ENCODE measurements around the gene DEF6. TPM values are rescaled to one million over a fixed set of nuclear protein-coding genes. Genes with fewer than 3 reads are reported as not detected.

The DEF6 gene
- total RNA-seq, 2 experiments from 2014 or later = 213 to 216 TPM

GRCh38 chr6:35264550-35265274 lies 32.9 kb upstream of the DEF6 start:
- Mint-ChIP-seq H3K4me1 (peaks cover 35% of the 10 kb centered on the region), H3K27me3 (no peaks in the 10 kb centered on the region), H3K4me3 (no peak overlapping the region), H3K36me3 (peaks cover 4% of the 10 kb centered on the region), H3K27ac (no peak overlapping the region), H3K9me3 (no peaks in the 10 kb centered on the region)
- no peak for ATAC-seq (ENCODE audit: low read depth)
- POLR2A ChIA-PET = no interaction called here
- DNase-seq = no peak

- ATAC-seq (ENCODE audit: low read depth) = no peak
- Mint-ChIP-seq H3K4me3 (no peak overlapping the region), H3K27me3 (no peaks in the 10 kb centered on the region), H3K27ac (no peak overlapping the region), H3K9me3 (no peaks in the 10 kb centered on the region), H3K36me3 (peaks cover 4% of the 10 kb centered on the region), H3K4me1 (peaks cover 29% of the 10 kb centered on the region)
- DNase-seq = no peak
- POLR2A ChIA-PET = no interaction called here
Measured at GRCh38 chr6:35265523-35265922, 32.1 kb upstream of the DEF6 start.

GRCh38 chr6:35267446-35267845 lies 30.2 kb upstream of the DEF6 start:
- POLR2A ChIA-PET = interaction anchor here (1.2 kb wide), 1 partner anchor 8 kb away, joined by 5 read pairs; the partner anchor contains the start of gene ZNF76
- peaks cover 17% of the 10 kb centered on the region for H3K4me1 Mint-ChIP-seq
- no peak overlapping the region for H3K27ac Mint-ChIP-seq

GRCh38 chr6:35267897-35268296 lies 29.7 kb upstream of the DEF6 start:
- POLR2A ChIA-PET = interaction anchor here (1.2 kb wide), 1 partner anchor 8 kb away, joined by 5 read pairs; the partner anchor contains the start of gene ZNF76
- Mint-ChIP-seq H3K4me1 (peaks cover 14% of the 10 kb centered on the region), H3K27me3 (no peaks in the 10 kb centered on the region), H3K9me3 (no peaks in the 10 kb centered on the region), H3K36me3 (peaks cover 4% of the 10 kb centered on the region), H3K27ac (no peak overlapping the region), H3K4me3 (no peak overlapping the region)
- ATAC-seq (ENCODE audit: low read depth) (no peak), DNase-seq (no peak)

More at GRCh38 chr6:35267446-35267845, 30.2 kb upstream of the DEF6 start:
- ATAC-seq (ENCODE audit: low read depth) = no peak
- Mint-ChIP-seq H3K9me3 (no peaks in the 10 kb centered on the region), H3K27me3 (no peaks in the 10 kb centered on the region), H3K4me3 (no peak overlapping the region), H3K36me3 (peaks cover 4% of the 10 kb centered on the region)
- no peak for DNase-seq

- DNase-seq (no peak), ATAC-seq (ENCODE audit: low read depth) (no peak)
- Mint-ChIP-seq H3K9me3 (no peaks in the 10 kb centered on the region), H3K27me3 (no peaks in the 10 kb centered on the region), H3K36me3 (peaks cover 4% of the 10 kb centered on the region), H3K27ac (no peak overlapping the region), H3K4me3 (no peak overlapping the region), H3K4me1 (peaks cover 10% of the 10 kb centered on the region)
- POLR2A ChIA-PET = no interaction called here
Measured at GRCh38 chr6:35272005-35272404, 25.6 kb upstream of the DEF6 start.

GRCh38 chr6:35273822-35274559 lies 23.6 kb upstream of the DEF6 start:
- POLR2A ChIA-PET = no interaction called here
- Mint-ChIP-seq H3K4me3 (no peak overlapping the region), H3K4me1 (peaks cover 13% of the 10 kb centered on the region), H3K36me3 (peaks cover 4% of the 10 kb centered on the region), H3K9me3 (no peaks in the 10 kb centered on the region), H3K27ac (no peak overlapping the region), H3K27me3 (no peaks in the 10 kb centered on the region)
- ATAC-seq (ENCODE audit: low read depth) = no peak
- no peak for DNase-seq

- Mint-ChIP-seq H3K27me3 (no peaks in the 10 kb centered on the region), H3K9me3 (no peaks in the 10 kb centered on the region), H3K4me3 (no peak overlapping the region), H3K4me1 (peaks cover 11% of the 10 kb centered on the region), H3K27ac (no peak overlapping the region), H3K36me3 (peaks cover 4% of the 10 kb centered on the region)
- ATAC-seq (ENCODE audit: low read depth) (no peak), DNase-seq (no peak)
- POLR2A ChIA-PET = no interaction called here
Measured at GRCh38 chr6:35275744-35276260, 21.8 kb upstream of the DEF6 start.

- no peak for ATAC-seq (ENCODE audit: low read depth)
- Mint-ChIP-seq H3K4me3 (no peak overlapping the region), H3K27ac (no peak overlapping the region), H3K36me3 (peaks cover 7% of the 10 kb centered on the region), H3K9me3 (no peaks in the 10 kb centered on the region), H3K27me3 (no peaks in the 10 kb centered on the region), H3K4me1 (peaks cover 11% of the 10 kb centered on the region)
- no peak for DNase-seq
- POLR2A ChIA-PET = no interaction called here
Measured at GRCh38 chr6:35278708-35279107, 18.9 kb upstream of the DEF6 start.

GRCh38 chr6:35280903-35281302 lies 16.7 kb upstream of the DEF6 start:
- Mint-ChIP-seq H3K27ac (no peak overlapping the region), H3K4me3 (no peak overlapping the region), H3K27me3 (no peaks in the 10 kb centered on the region), H3K4me1 (peaks cover 8% of the 10 kb centered on the region), H3K9me3 (no peaks in the 10 kb centered on the region), H3K36me3 (peaks cover 5% of the 10 kb centered on the region)
- POLR2A ChIA-PET = no interaction called here
- DNase-seq = no peak
- no peak for ATAC-seq (ENCODE audit: low read depth)

GRCh38 chr6:35282472-35282871 lies 15.1 kb upstream of the DEF6 start:
- Mint-ChIP-seq H3K27me3 (no peaks in the 10 kb centered on the region), H3K36me3 (peaks cover 8% of the 10 kb centered on the region), H3K9me3 (no peaks in the 10 kb centered on the region), H3K4me1 (peaks cover 5% of the 10 kb centered on the region), H3K27ac (no peak overlapping the region), H3K4me3 (no peak overlapping the region)
- DNase-seq = no peak
- POLR2A ChIA-PET = interaction anchor here (0.7 kb wide), 1 partner anchor 357 kb away, joined by 3 read pairs; no protein-coding TSS in a partner anchor
- ATAC-seq (ENCODE audit: low read depth) = no peak

- POLR2A ChIA-PET = no interaction called here
- Mint-ChIP-seq H3K4me1 (peaks cover 4% of the 10 kb centered on the region), H3K27me3 (no peaks in the 10 kb centered on the region), H3K27ac (no peak overlapping the region), H3K9me3 (no peaks in the 10 kb centered on the region), H3K4me3 (no peak overlapping the region), H3K36me3 (peaks cover 8% of the 10 kb centered on the region)
- ATAC-seq (ENCODE audit: low read depth) = no peak
- DNase-seq = no peak
Measured at GRCh38 chr6:35283361-35283760, 14.3 kb upstream of the DEF6 start.

GRCh38 chr6:35287671-35288396 lies 9.8 kb upstream of the DEF6 start:
- POLR2A ChIA-PET = interaction anchor here (0.5 to 1.0 kb wide), 3 partner anchors 37 to 61 kb away, joined by 3 to 4 read pairs (median 3); no protein-coding TSS in a partner anchor
- no peak overlapping the region for H3K4me3 Mint-ChIP-seq
- H3K27me3 Mint-ChIP-seq = no peaks in the 10 kb centered on the region
- ATAC-seq (ENCODE audit: low read depth) = no peak
- peaks cover 8% of the 10 kb centered on the region for H3K36me3 Mint-ChIP-seq
- H3K9me3 Mint-ChIP-seq = no peaks in the 10 kb centered on the region
- no peak overlapping the region for H3K27ac Mint-ChIP-seq
- no peaks in the 10 kb centered on the region for H3K4me1 Mint-ChIP-seq
- DNase-seq = no peak

GRCh38 chr6:35288834-35289233 lies 8.8 kb upstream of the DEF6 start:
- H3K27me3 Mint-ChIP-seq = no peaks in the 10 kb centered on the region
- no peak for DNase-seq
- H3K36me3 Mint-ChIP-seq = peaks cover 6% of the 10 kb centered on the region
- H3K4me1 Mint-ChIP-seq = no peaks in the 10 kb centered on the region
- no peak for ATAC-seq (ENCODE audit: low read depth)
- no peak overlapping the region for H3K4me3 Mint-ChIP-seq
- no peak overlapping the region for H3K27ac Mint-ChIP-seq
- H3K9me3 Mint-ChIP-seq = no peaks in the 10 kb centered on the region
- POLR2A ChIA-PET = interaction anchor here (0.7 to 1.0 kb wide), 4 partner anchors 9 to 159 kb away, joined by 3 to 4 read pairs (median 4); no protein-coding TSS in a partner anchor
